ENCODE data around the gene PRR32.
"Not testable (repeated sequence)": the region's sequence is repeated elsewhere in the genome, so short reads cannot be mapped to it uniquely, and the experiment has no call there.

DNA sequence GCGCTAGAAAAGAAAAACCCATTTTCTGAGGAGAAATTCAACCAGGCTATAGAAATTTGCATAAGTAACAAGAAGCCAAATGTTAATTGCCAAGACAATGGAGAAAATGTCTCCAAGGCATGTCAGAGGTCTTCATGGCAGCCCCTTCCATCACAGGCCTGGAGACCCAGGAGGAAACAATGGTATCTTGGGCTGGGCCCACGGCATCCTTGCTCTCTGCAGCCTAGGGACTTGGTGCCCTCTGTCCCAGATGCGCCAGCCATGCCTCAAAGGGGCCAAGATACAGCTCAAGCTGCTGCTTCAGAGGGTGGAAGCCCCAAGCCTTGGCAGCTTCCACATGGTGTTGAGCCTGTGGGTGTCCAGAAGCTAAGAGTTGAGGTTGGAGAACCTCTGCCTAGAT, 12.7 kb upstream of the PRR32 start:
- TF ChIP-seq, protein P1, sequence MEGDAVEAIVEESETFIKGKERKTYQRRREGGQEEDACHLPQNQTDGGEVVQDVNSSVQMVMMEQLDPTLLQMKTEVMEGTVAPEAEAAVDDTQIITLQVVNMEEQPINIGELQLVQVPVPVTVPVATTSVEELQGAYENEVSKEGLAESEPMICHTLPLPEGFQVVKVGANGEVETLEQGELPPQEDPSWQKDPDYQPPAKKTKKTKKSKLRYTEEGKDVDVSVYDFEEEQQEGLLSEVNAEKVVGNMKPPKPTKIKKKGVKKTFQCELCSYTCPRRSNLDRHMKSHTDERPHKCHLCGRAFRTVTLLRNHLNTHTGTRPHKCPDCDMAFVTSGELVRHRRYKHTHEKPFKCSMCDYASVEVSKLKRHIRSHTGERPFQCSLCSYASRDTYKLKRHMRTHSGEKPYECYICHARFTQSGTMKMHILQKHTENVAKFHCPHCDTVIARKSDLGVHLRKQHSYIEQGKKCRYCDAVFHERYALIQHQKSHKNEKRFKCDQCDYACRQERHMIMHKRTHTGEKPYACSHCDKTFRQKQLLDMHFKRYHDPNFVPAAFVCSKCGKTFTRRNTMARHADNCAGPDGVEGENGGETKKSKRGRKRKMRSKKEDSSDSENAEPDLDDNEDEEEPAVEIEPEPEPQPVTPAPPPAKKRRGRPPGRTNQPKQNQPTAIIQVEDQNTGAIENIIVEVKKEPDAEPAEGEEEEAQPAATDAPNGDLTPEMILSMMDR (IDR thresholded peaks at IDR 0.05): not testable (repeated sequence)
- not testable (repeated sequence) for TF ChIP-seq POLR2A (IDR thresholded peaks at IDR 0.05)

All from transverse colon (tissue), 3 donors.